NCI-H226 (cell line): ENCODE data around the gene ZNF547.
A peak's percentile ranks its signal among the peaks of the same experiment; 100 is the strongest.

ENCODE experiments used
- DNase-seq: peaks from one replicate; pipeline ENCODE4 v3.0.0-alpha.2; 2015

ZNF547 gene

DNA sequence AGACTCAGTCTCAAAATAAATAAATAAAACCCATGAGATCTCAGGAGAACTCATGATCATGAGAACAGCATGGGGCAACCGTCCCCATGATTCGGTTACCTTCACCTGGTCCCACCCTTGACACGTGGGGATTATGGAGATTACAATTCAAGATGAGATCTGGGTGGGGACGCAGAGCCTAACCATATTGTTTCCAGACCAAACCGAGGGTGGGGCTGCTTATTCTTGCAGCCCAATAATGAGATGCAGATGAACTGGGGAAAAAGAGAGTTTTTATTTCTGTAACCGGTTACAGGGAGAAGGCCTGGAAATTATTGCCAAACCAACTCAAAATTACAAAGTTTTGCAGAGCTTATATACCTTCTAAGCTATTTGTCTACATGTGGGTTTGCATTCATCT is 12.8 kb downstream of the ZNF547 start:
- DNase-seq, result no peak

DNA sequence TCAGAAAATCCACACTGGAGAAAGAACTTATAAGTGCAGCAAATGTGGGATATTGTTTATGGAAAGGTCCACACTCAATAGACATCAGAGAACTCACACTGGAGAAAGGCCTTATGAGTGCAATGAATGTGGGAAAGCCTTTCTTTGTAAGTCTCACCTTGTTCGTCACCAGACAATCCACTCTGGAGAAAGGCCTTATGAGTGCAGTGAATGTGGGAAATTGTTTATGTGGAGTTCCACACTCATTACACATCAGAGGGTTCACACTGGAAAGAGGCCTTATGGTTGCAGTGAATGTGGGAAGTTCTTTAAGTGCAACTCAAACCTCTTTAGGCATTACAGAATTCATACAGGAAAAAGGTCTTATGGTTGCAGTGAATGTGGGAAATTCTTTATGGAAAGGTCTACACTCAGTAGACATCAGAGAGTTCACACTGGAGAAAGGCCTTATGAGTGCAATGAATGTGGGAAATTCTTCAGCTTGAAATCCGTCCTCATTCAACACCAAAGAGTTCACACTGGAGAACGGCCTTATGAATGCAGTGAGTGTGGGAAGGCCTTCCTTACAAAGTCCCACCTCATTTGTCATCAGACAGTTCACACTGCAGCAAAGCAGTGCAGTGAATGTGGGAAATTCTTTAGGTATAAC is 14.3 kb downstream of the ZNF547 start:
- DNase-seq, result no peak

DNA sequence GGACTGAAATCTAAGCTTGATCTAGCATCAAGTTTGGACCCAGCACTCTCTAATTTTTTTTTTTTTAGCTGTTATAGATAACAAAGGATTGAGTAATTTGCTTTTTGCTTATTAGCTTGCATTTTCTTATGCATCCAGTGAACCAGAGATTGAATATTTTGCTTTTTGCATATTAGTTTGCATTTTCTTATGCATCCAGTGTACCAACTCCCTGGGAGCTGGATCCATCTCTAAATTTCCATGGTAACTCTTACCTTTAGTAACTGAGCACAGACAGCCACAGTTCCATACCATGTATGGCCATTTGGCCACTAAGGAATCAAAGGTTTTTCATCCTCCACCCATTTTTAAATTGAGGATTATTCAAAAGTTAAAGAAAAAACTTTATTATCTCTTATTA is 17.6 kb downstream of the ZNF547 start:
- no peak for DNase-seq

GRCh38 chr19:57382806-57383488 is 19.6 kb downstream of the ZNF547 start:
- no peak for DNase-seq

DNA sequence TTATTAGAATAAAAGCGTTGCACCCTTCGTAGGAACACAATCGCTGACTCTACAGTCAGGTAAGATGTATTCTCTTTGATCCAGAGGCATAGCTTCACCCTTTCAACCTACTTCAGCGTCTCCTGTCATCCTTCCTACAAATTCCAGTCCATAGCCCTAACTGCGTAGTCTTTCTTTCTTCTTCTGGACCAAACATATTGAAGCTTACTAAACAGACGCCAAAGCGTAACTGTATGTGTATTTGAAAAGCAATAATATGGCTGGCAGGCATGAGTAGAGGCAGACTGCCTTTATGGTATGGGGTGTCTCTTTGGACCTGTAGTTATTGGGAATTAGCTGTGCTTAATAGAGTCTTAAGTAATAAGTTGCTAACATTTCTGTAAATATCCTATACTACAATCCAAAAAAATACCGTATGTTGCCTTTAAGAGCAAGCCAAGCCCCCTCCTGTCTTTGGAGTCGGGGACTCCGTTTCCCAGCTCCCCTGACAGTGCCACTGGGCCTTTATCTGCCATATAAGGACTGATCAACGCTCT is 25.9 kb downstream of the ZNF547 start:
- DNase-seq, result no peak

- peak; percentile 99 for DNase-seq
Observed at GRCh38 chr19:57389730-57390598, 26.6 kb downstream of the ZNF547 start, which contains the start of gene ZNF548. ZNF548 (plus strand) TSS chr19:57389854; CDS start chr19:57390100, 246 bp downstream.

GRCh38 chr19:57395710-57396109 is 32.4 kb downstream of the ZNF547 start:
- no peak for DNase-seq

DNA sequence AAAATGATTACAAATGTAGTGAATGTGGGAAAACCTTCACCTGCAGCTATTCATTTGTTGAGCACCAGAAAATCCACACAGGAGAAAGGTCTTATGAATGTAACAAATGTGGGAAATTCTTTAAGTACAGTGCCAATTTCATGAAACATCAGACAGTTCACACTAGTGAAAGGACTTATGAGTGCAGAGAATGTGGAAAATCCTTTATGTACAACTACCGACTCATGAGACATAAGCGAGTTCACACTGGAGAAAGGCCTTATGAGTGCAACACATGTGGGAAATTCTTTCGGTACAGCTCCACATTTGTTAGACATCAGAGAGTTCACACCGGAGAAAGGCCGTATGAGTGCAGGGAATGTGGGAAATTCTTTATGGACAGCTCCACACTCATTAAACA is 35.5 kb downstream of the ZNF547 start:
- DNase-seq, result no peak

DNA sequence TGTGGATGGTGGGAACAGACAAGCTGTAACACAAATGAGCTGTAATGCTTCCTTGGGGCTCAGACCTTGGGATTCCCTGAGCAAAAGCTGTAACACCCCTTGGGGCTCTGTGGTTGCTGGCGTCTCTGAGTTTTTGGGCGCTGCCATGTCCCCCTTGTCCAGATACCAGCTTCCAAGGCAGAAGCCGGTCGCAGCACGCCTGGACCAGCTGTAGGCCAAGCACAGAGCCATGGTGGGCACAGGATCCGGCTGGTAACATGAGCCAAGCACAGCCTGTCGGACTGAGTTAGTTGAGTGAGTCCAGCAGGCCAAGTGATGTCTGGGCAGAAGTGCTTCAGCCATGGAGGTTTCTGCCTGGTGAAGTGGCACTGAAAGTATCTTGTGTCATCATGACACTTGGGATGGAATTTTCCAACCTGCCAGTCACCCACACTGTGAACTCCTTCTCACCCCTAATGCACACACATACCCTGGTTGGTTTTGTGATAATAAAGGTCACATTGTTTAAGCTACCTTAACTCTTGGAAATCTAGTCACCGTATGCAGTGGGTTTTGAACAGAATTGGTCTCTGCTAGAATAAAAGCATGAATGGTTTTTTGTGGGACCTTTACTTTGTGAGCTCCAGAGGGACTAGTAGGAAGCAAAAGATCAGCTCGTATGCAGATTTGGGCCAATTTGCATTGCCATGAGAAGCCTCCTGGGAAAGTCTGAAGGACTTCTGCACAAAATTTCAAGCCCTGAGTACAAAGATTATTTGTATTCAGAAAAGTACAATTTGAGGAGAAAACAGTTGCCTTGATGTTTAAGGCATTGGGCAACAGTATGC is 40.6 kb downstream of the ZNF547 start:
- no peak for DNase-seq

GRCh38 chr19:57406516-57407123 is 43.3 kb downstream of the ZNF547 start:
- DNase-seq, result peak; percentile 72

DNA sequence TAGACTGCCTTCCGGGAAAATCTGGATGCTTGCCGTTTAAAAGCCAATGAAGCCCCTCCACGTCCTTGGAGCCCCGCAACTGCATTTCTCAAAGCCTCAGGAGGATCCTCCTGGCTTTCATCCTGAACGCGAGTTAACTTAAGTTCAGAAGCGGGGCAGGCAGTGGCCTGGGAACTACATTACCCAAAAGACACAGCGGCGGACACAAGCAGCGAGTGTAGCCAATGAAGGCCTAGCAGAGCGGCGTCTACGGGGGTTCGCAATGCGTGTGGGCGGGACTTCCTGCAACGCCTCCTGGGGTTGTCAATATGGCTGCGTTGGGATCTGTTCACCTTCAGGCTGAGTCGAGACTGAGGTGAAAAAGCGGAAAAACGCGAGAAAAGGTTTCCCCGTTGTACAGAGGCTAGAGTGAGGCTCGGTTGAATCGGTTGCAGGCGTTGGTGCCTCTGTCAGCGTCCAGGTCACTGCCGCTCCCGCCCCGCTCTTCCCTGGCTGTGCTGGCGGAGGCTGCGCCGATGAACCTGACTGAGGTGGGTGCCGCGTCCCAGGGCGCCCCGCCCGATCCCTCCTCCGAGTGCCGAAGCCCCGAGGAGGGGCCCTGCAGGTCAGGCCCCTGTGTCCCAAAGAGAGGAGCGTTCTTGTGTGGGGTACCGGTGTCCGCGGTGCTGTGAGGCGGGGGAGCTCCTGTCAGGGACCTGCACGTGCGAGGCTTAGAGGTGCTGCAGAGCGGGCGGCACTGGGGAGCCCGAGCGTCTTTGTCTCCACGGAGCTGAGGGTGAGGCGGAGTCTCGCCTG is 47.7 kb downstream of the ZNF547 start, which contains the start of gene ZNF17:
ZNF17 (plus strand) TSS at position 285 of the 795 bp plus-strand sequence. CDS start 2,455 bp downstream, outside the sequence.
- peak; percentile 98 for DNase-seq

- DNase-seq, result no peak
Observed at GRCh38 chr19:57419439-57419838, 56.1 kb downstream of the ZNF547 start.

- DNase-seq, result no peak
Observed at GRCh38 chr19:57421037-57421436, 57.7 kb downstream of the ZNF547 start.
